Esophagus squamous epithelium (tissue), 4 donors: ENCODE results near the gene NPSR1.

Source experiments
- CTCF ChIP-seq, 6 experiments: fragments of 450-650 bp in 4 of 6; fragments of 200-600 bp in 2 of 6; sonication (generic) in 2 of 6; IDR thresholded peaks; one replicate each; pipeline ENCODE4 v1.5.1; 2016 to 2019; ENCODE audit warnings: antibody characterized with exemption in 6 of 6, mild to moderate bottlenecking in 4 of 6, moderate library complexity in 4 of 6
- POLR2A ChIP-seq, 4 donors: fragments of 450-650 bp; IDR thresholded peaks; one replicate each; pipeline ENCODE4 v1.6.1; 2017; ENCODE audit warnings: antibody characterized with exemption in 4 of 4, mild to moderate bottlenecking in 4 of 4, moderate library complexity in 3 of 4

- TF ChIP-seq CTCF (IDR thresholded peaks at IDR 0.05) (no peak), POLR2A (IDR thresholded peaks at IDR 0.05) (no peak)
These were observed 90.1 kb downstream of the NPSR1 start for GRCh38 chr7:34747867-34748727.
